Kasumi-1 (cell line): ENCODE measurements around the gene RERE.
A peak's percentile ranks its signal among the peaks of the same experiment; 100 is the strongest.
"Not testable (repeated sequence)": the region's sequence is repeated elsewhere in the genome, so short reads cannot be mapped to it uniquely, and the experiment has no call there.

Experiments
- DNase-seq, 2 experiments: peaks; one replicate each; lab custom pipeline; 2025; lab: John Stamatoyannopoulos, UW

Gene RERE

DNA sequence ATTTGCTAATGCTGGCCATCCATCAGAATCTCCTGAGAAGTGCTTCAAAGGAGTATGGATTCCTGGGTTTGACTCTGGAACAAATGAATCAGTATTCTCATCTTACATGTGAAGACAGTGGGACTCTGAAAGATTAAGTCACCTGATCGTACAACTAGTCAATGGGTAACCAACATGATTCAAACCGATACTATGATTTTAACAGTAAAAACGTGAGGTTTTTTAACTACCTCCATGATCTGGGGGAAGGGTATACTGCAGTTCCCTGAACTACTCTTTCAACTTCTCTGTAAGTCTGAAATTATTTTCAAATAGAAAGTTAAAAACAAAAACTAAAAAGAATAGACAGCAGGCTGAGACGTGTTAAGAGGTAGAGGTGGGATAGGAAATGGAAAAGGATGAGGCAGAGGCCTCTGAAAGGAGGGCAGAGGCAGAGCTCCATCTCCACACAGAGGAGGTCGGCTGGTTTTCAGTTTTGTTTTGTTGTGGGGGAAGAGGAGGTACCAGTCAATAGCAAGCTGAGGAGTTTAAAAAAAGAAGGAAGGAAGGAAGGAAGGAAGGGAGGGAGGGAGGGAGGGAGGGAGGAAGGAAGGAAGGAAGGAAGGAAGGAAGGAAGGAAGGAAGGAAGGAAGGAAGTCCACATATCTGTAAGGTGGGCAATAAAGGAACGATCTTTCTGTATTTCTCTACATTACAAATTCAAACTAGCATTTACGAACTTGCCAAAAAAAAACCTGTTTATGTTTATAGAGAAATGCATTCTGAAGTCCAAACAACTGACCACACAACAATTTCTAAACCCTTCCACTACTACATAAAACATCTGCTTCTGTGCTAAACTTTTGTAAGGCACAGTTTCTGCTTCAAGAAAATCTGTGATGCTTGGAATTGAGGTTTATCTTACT is 213.1 kb downstream of the RERE start:
- peak in 1 of 2 experiments; percentile 6 for DNase-seq

DNA sequence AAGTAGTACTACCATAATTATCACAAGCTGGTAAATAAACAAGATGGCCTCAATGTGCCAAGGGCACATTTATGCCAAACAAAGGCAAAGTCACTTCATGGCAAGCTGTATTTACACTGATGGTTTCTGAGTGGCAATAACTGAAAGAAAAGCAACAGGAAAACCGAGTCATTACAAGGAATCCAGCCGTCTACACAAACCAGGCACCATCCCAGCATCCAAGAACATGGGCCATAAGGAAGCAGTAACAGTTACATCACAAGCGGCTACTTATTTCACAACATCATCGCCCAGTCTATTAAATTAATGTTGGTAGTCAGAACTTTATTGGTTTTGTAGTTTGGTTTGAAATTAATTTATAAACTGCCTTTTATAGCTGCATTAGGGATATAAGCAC is 214.2 kb downstream of the RERE start:
- DNase-seq, result no peak

DNA sequence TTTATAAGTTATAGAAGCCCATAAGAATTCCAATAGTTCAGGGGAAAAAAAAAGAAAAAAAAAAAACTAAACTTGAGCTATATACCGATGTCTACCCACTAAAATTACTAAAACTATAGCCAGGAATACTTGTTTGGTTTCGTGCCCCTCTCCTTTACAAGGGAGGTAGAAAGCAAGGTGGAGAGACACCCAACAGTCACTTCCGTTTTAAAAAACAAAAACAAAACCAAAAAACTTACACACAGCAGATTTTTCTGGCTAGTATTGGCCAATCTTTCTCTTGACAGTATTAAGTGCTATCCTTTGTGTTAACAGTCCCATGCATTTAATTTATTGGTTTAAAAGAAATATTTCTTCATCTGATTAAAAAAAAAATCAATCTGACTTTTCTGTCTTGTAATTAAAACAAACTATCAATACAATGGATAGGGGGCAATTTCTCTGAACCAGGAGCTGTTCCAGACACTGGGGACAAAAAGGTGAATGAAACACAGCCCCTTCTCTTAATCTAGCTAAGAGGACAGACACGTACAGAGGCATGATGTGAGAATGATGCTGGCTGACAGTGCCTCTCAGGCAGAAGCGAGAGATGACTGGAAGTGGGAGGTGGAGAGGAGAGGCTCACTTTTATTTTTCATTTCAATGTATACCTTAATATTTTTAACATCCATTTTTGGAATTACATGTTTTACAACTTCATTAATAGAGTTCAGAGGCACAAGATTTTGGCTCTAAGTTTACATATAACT is 214.8 kb downstream of the RERE start:
- DNase-seq, result no peak

DNA sequence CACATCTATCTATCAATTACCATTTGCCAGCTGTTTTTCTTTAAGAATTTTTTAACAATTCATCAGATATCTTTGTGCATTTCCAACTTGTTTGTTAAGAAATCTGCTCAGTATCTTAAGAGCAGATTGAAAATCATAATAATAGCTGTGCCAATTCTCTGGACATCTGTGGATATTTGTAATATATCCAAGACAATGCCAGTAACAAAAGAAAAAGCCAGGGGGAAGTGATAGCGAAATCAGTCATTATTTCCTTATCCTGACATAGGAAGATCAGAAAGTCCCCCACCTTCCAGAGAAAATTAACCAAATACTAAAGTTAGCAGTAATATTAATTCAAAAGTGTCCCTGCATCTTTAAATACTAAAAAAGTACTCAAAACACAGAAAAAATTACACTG is 217.1 kb downstream of the RERE start:
- DNase-seq, result no peak

DNA sequence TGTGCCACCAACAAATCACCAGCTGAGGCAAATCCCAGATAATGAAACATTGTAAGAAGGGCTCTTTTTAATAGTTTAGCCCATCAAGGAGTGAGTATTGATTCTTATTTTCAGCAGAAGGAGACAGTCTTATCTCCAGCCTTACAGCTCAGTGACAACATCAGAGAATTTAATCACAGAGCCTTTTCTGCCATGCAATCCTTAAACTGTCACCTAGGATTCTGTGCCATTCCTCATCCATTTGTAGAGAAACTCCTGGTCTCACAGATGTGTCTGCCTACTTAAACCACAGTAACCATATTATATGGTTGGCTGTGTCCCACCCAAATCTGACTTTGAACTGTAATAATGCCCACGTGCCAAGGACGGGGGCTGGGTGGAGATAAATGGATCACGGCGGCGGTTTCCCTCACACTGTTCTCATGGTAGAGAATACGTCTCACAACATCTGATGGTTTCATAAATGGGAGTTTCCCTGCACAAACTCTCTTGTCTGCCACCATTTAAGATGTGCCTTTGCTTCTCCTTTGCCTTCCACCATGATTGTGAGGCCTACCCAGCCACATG is 217.7 kb downstream of the RERE start:
- DNase-seq, result no peak

DNA sequence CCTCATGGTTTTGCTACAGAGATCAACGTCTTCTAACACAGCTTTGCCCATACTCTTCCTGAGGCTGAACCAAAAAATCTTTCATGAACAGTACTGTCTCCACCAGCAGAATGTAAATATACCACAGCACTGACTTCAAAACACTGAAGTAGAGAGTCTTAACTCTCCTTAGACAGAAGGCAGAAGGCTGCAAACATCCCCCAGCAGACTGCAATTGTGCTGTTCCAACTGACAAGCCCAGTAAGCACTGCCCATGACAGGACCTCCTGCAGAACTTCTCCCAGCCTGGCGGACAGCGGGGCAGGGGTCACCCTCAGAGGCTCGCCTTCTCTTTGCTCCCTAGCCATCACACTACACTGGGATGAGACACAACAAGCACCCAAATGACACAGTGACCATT is 218.7 kb downstream of the RERE start:
- DNase-seq, result no peak

DNA sequence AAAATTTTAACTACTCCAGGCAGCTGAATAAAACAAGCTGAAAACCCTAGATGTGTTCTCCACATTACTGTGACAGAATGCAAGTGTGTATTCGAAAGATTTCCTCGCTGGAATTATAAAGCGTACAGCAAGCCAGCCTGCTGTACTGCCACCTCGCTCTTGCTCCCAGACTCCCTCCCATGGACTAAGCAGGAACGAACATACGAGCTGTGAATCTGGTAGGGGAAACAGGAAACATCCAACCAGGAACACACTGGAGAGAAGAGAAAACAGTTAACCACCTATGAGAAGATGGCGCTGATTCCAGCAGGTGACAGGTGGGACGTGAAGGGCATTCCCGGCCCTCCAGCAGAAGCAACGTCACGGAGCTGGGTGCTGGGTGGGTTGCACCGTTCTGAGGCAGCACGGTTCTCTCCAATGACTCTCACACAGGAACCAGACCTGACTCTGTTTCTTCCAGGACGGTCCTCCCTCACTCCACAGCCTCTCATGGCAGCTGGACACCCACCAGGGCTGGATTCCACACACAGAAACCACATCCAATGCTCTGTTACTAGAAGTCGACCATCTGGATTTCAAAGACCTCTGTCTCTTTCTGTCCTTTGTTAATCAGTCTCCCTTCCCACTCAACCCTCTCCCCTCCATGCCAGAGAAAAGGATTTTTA is 219.2 kb downstream of the RERE start:
- no peak for DNase-seq

DNA sequence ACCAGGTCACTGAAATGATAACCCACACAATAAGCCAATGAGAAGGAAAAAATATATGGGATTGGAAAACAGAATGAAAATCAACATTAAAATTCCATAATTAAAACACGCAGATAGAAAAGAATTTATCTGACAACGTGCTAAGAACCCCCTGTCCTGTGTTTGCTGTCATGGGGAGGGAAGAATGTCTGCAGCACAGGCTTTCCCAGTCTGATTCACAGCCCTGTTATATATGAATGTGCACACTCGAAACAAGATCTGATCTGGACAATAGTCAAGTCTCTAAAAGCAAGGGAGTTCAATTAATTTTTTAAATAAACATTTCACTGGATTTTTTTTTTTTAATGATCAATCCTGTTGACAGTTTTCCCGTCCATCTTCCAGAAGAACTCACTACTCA is 220.0 kb downstream of the RERE start:
- DNase-seq, result no peak

DNA sequence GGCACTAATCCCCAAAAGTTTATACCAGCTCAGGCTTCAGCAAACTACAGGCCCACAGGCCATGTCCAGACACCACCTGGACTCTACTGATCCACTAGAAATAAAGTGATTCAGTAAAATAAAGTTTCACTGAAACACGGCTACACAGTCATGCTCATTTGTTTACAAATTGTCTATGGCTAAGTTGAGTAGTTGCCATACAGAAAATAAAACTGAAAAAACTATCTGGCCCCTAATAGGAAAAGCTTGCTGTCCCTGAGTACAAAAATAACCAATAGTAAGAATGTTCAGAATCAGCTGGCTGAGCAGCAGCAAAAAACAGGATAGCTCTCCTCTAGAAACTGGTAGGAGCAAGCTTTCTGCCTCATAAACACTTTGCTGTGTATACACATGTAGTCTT is 221.5 kb downstream of the RERE start:
- DNase-seq, result no peak

DNA sequence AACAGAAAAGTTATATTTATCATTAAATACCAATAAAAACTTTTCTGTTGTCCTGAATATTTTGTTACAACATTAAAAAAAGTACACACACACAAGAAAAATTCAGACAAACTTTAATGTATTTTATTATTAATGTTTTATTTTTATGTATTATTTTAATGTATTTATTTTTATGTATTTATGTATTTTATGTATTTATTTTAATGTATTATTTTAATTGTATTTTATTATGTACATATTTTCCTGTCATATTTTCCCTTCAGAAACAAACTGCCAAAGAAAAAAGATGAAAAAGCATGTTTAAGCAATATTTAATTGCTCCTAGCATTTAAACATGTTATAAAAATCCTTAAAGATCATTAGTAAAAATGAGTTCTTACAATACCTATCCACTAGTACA is 222.1 kb downstream of the RERE start:
- no peak for DNase-seq

DNA sequence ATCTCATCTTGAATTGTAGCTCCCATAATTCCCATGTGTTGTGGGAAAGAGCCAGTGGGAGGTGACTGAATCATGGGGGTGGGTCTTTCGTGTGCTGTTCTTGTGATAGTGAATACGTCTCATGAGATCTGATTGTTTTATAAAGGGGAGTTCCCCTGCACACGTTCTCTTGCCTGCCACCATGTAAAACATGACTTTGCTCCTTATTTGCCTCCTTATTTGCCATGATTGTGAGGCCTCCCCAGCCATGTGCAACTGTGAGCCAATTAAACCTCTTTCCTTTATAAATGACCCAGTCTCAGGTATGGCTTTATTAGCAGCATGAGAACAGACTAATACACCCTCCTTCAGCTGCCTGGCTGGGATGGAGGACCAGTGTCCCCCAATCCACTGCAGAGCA is 224.1 kb downstream of the RERE start:
- DNase-seq, result not testable (repeated sequence)

DNA sequence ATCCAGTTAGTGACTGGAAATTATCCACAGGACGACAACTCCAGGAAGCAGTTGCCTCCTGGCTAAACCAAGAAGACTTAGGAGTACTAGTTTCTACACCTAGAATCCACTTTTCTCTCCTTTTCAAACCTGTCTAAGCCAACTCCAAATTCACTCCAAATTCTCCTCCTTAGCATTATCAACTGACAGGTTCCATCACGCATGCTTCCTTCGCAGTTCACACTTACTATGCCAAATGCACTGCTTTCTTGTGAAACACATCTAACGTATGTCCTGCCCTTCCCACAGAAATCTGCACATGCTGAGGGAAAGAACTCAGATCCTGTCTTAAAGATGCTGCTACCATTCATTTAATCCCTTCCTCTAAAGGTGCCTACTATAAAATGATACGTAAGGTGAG is 225.9 kb downstream of the RERE start:
- no peak for DNase-seq

DNA sequence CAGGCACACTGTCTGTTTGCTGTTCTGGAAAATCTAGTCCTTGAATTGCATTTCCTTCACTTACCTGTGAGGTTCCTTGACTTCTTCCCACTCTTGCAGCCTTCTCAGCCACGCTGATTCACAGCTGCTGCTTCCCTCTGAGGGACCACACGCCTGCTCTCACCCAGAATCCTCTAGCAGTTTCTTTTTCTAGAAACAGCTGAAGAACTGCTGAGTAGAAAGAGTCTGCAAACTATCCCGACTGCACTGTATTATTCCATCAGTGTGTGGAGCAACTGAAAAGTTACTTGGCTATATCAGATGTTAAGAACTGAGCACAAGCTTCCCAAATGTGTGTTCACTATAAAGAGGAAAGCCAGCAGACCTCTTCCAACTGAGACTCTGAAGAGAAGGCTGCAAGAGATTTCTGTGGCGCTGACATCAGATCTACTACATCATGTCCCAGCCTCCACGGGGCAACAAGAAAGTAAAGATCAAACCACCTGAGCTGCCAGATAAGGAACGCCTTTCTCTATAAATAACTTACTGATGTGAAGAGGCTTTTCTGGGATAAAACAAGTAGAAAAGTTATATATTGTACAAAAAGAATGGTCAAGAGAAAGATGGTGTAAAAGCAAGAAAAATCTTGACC is 226.6 kb downstream of the RERE start:
- no peak for DNase-seq

DNA sequence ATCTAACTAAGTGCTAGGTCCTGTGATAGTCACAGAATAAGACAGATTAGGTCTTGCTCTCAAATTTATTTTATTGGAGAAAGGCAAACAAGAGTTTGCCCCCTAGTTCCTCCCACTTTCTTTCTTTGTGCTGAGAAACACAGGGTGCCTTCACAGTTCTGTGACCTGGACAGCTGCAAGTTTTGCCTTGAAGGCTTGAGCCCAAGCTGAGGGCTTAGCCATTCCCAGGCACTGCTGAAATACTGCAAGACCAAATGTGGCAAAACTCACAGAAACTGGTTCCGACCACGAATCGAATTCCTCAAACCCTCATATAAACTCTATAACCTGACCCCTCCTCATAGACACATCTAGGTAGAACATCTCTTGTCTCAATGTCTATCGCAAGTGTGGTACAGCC is 227.9 kb downstream of the RERE start:
- DNase-seq, result no peak

DNA sequence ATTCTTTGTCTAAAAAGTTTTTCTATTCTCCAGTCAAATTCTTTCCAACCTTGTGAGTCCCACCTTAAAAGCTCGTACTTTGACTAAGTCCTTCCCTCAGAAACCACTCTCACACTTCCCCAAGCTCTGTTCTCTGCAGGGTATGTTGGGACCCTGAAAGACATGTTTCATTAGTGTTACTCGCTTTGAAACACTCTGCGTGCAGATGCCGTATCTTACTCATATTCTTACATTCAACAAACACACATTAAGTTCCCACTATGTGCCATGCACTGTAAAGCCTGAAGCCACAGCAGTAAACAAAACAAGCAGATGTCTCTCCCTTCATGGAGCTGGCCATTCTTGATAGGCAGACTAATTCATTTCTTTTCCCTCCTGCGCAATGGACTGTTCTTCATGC is 229.7 kb downstream of the RERE start:
- DNase-seq, result no peak

DNA sequence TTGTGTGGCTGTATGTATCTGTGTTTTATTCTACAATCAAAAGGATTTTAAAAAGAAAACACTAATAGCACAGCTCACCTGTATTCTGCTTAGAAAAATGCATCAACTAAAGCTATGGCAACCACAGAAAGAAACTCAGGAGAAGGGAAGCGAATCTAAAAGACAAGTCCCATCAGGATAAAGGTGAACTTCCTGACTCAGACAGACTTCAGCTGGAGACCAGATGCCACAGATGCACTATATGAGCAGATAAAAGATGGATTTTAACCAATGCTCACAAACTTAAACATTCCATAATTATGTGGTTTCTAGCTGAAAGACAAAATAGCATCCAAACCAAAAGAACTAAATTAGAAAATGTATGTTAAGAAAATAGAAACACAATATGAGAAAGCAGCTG is 231.0 kb downstream of the RERE start:
- no peak for DNase-seq

DNA sequence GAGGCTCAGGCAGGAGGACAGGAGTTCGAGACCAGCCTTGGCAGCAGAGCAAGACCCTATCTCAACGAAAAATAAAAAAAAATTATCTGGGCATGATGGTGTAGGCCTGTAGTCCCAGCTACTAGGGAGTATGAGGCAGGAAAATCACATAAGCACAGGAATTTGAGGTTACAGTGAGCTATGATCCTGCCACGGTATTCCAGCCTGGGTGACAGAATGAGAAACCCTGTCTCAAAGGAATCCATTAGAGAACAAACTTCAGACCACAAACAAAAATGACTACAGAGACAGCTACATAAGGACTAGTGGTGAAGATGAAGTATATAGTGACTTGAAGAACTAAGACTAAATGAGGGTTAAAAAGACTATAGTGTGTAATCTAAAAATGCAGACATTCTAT is 233.1 kb downstream of the RERE start:
- DNase-seq, result no peak

DNA sequence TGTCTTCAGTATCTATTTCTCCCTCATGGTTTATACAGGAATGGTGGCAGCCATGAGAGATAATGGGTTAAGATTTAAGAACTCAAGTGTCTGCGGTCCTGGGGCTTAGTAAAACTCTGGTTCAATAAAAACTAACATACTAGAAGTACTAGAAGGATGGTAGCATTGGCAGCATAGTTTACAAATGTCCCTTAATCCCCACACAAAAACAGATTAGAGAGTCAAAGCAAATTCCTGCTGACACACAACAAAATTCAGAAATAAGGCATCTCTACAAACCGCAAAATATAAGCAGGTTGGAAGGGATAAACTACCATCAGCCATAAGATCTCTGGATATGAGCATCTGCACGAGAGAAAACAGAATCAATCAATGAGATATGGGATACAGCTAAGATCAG is 234.4 kb downstream of the RERE start:
- no peak for DNase-seq

DNA sequence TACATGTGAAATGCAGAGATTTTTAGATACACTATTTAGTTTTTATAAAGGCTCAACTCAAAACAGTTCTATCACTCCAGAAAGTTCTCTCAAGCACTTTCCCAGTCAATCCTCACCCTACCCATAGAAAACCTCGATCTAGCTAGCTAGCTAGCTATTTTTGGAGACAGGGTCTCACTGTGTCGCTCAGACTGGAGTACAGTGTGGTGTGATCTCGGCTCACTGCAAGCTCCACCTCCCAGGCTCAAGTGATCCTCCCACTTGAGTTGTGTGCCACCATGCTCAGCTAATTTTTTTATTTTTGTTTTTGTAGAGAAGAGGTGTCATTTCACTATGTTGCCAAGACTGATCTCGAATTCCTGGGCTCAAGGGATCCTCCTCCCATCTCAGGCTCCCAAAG is 236.9 kb downstream of the RERE start:
- DNase-seq, result no peak

DNA sequence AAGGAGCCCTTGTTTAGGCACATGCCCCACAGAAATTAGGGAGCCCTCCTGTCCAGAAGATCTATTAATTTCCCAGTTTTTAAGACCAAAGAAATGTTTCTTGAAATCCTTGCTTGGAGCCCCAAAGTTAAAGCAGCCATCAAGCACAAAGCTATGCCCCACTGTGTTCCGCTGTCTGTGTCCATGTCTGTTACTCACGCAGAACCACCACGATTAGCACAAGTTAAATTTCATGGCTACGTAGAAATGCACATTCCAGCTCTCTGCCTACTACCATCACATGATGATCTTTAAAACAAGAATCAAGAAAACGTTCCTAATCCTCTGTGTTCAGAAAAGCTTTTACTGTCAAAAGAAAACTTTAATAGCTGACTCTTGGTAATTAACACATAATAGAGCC is 238.5 kb downstream of the RERE start:
- DNase-seq, result no peak

DNA sequence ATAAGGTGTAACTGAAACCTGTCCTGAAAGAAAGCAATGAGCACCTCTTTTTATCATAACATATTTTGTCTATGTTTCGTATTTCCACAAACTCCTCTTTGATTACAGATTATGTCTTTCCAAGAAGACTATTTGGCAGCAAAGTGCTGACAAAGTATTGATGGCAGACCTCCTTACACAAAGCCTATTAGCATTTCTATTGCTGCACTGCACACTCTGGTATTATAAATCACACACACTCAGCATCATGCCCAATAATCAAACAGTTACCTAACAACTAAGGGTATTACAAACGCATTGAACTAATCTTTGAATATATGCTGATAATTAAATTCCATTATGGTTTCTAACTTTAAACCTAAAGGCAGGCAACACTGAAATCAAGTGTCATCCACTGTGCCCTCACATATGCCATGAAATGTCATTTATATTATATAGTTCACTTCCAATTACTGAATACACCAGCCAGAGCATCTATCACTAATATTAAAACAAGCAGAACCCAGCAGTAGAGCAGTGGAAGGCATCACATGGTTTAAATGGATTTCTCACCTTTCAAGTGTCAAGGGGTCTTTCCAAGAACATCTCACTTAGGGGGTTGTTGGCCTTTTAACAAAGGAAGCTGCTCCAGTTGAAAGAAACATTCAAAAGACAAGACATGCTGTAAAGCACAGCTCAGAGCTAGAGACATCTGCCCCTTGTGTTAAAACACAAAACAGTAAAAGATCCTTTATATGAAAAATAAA is 239.1 kb downstream of the RERE start:
- no peak for DNase-seq
